HG03139 (cell line): Measurements from ENCODE around the gene ADCK2.
"Not testable (repeated sequence)": the region's sequence is repeated elsewhere in the genome, so short reads cannot be mapped to it uniquely, and the experiment has no call there.

ENCODE experiments used
- ATAC-seq: cut with Tn5 transposase; IDR thresholded peaks from one replicate; pipeline ENCODE4 v1.9.1; 2021; ENCODE audit not compliant: unreplicated experiment

The ADCK2 gene

GRCh38 chr7:140646931-140647647 is 25.7 kb upstream of the ADCK2 start:
- peak; percentile 77 for ATAC-seq

GRCh38 chr7:140649556-140650205 is 23.1 kb upstream of the ADCK2 start:
- ATAC-seq, result no peak

- no peak for ATAC-seq
These were observed 22.4 kb upstream of the ADCK2 start for GRCh38 chr7:140650367-140650766.

- no peak for ATAC-seq
These were observed 19.2 kb upstream of the ADCK2 start for GRCh38 chr7:140653319-140654108.

- no peak for ATAC-seq
These were observed 18.7 kb upstream of the ADCK2 start for GRCh38 chr7:140654109-140654387.

GRCh38 chr7:140654661-140655060 is 18.1 kb upstream of the ADCK2 start:
- no peak for ATAC-seq

GRCh38 chr7:140655511-140656408 is 17.0 kb upstream of the ADCK2 start:
- ATAC-seq, result no peak

- peak; percentile 95 for ATAC-seq
These were observed 15.9 kb upstream of the ADCK2 start for GRCh38 chr7:140656548-140657515.

GRCh38 chr7:140657891-140658290 is 14.9 kb upstream of the ADCK2 start:
- no peak for ATAC-seq

- no peak for ATAC-seq
These were observed 12.9 kb upstream of the ADCK2 start for GRCh38 chr7:140659856-140660255.

- no peak for ATAC-seq
These were observed 11.6 kb upstream of the ADCK2 start for GRCh38 chr7:140661124-140661523.

GRCh38 chr7:140662938-140663337 is 9.8 kb upstream of the ADCK2 start:
- not testable (repeated sequence) for ATAC-seq

GRCh38 chr7:140667476-140667875 is 5.3 kb upstream of the ADCK2 start:
- ATAC-seq, result no peak

GRCh38 chr7:140668641-140669040 is 4.1 kb upstream of the ADCK2 start:
- ATAC-seq, result no peak

- ATAC-seq, result no peak
These were observed 3.4 kb upstream of the ADCK2 start for GRCh38 chr7:140669352-140669751.

GRCh38 chr7:140669862-140670261 is 2.9 kb upstream of the ADCK2 start:
- ATAC-seq, result not testable (repeated sequence)

- ATAC-seq, result no peak
These were observed 2.3 kb upstream of the ADCK2 start for GRCh38 chr7:140670343-140670935.

- ATAC-seq, result no peak
These were observed 779 bp upstream of the ADCK2 start for GRCh38 chr7:140671966-140672365.

GRCh38 chr7:140673063-140673773 is 473 bp downstream of the ADCK2 start:
- peak; percentile 30 for ATAC-seq
